SK-N-SH treated with all-trans-retinoic acid at 6 μM for 48 hours (cell line): ENCODE results near the gene FLOT2.

Experiments
- ATAC-seq: fragments of 200-7000 bp; cut with Tn5 transposase; 3 replicates; pipeline ENCODE4 v1.9.1; 2020; ENCODE audit warnings: mild to moderate bottlenecking, moderate library complexity
- ARNTL ChIP-seq: fragments of 450-650 bp; formaldehyde crosslinking; IDR thresholded peaks from 2 replicates; pipeline ENCODE4 v1.5.0; 2020; ENCODE audit warnings: low read depth, mild to moderate bottlenecking, moderate library complexity, borderline replicate concordance
- CSRNP3 ChIP-seq: fragments of 250-450 bp; sonication (Bioruptor Pico); IDR thresholded peaks from 2 replicates; pipeline ENCODE4 v1.5.1; 2021; ENCODE audit warnings: mild to moderate bottlenecking, moderate library complexity
- ESRRG ChIP-seq: fragments of 250-450 bp; sonication (Bioruptor Pico); IDR thresholded peaks from 2 replicates; pipeline ENCODE4 v1.6.1; 2021; ENCODE audit warnings: mild to moderate bottlenecking
- GLIS3 ChIP-seq: fragments of 250-450 bp; sonication (Bioruptor Pico); IDR thresholded peaks from 2 replicates; pipeline ENCODE4 v1.5.0; 2020; ENCODE audit warnings: mild to moderate bottlenecking, moderate library complexity
- ISL1 ChIP-seq: fragments of 250-450 bp; sonication (Bioruptor Pico); IDR thresholded peaks from 2 replicates; pipeline ENCODE4 v2.1.2; 2022; ENCODE audit warnings: mild to moderate bottlenecking, moderate library complexity
- PATZ1 ChIP-seq: fragments of 250-450 bp; sonication (Bioruptor Pico); IDR thresholded peaks from 2 replicates; pipeline ENCODE4 v1.8.0; 2020; ENCODE audit warnings: mild to moderate bottlenecking, moderate library complexity, borderline replicate concordance
- POU6F1 ChIP-seq: fragments of 250-450 bp; sonication (Bioruptor Pico); IDR thresholded peaks from 2 replicates; pipeline ENCODE4 v1.8.0; 2021; ENCODE audit warnings: low read depth, mild to moderate bottlenecking, moderate library complexity, borderline replicate concordance
- PPARA ChIP-seq: fragments of 250-450 bp; sonication (Bioruptor Pico); IDR thresholded peaks from 2 replicates; pipeline ENCODE4 v1.5.0; 2020; ENCODE audit warnings: mild to moderate bottlenecking, borderline replicate concordance
- RARB ChIP-seq: fragments of 250-450 bp; sonication (Bioruptor Pico); IDR thresholded peaks from 2 replicates; pipeline ENCODE4 v1.8.0; 2021; ENCODE audit warnings: mild to moderate bottlenecking, moderate library complexity
- TCF4 ChIP-seq: fragments of 250-450 bp; sonication (Bioruptor Pico); IDR thresholded peaks from 2 replicates; pipeline ENCODE4 v1.8.0; 2021; ENCODE audit warnings: mild to moderate bottlenecking, moderate library complexity, borderline replicate concordance
- TOX ChIP-seq: fragments of 250-450 bp; sonication (Bioruptor Pico); IDR thresholded peaks from 2 replicates; pipeline ENCODE4 v1.8.0; 2021; ENCODE audit warnings: mild to moderate bottlenecking, moderate library complexity, borderline replicate concordance
- TSHZ2 ChIP-seq: fragments of 250-450 bp; sonication (Bioruptor Pico); IDR thresholded peaks from 2 replicates; pipeline ENCODE4 v1.5.0; 2020; ENCODE audit warnings: mild to moderate bottlenecking, moderate library complexity
- ZC3H10 ChIP-seq: fragments of 250-450 bp; sonication (Bioruptor Pico); IDR thresholded peaks from 2 replicates; pipeline ENCODE4 v1.5.1; 2021; ENCODE audit warnings: mild to moderate bottlenecking, moderate library complexity
- ZFP3 ChIP-seq: fragments of 250-450 bp; sonication (Bioruptor Pico); IDR thresholded peaks from 2 replicates; pipeline ENCODE4 v1.5.0; 2020; ENCODE audit warnings: mild to moderate bottlenecking, moderate library complexity
- ZFP30 ChIP-seq: fragments of 450-650 bp; formaldehyde crosslinking; IDR thresholded peaks from 2 replicates; pipeline ENCODE4 v1.5.0; 2022; ENCODE audit warnings: mild to moderate bottlenecking, moderate library complexity

FLOT2 gene

GRCh38 chr17:28902819-28903545 lies 5.4 kb upstream of the FLOT2 start, which contains the start of gene DHRS13:
Gene DHRS13, minus strand, starts transcription at chr17:28903079. Its CDS starts 135 bp downstream, at chr17:28902944.
- TF ChIP-seq PATZ1 (CRISPR knock-in tag) = no peak
- peak; percentile 40; the same call in 1 of the 2 replicates for TF ChIP-seq ZFP3 (CRISPR knock-in tag)
- peak; percentile 95 for ATAC-seq

- TF ChIP-seq TSHZ2 (CRISPR knock-in tag) (no peak), ZFP3 (CRISPR knock-in tag) (peak; percentile 94), ISL1 (CRISPR knock-in tag) (no peak)
- peak; percentile 38 for ATAC-seq
These were observed 4.6 kb upstream of the FLOT2 start for GRCh38 chr17:28901866-28902818.

GRCh38 chr17:28900986-28901726 lies 3.6 kb upstream of the FLOT2 start:
- no peak for ATAC-seq
- no peak for TF ChIP-seq ZC3H10 (CRISPR knock-in tag)
- no peak for TF ChIP-seq CSRNP3 (CRISPR knock-in tag)
- TF ChIP-seq POU6F1 = no peak
- TF ChIP-seq TOX (CRISPR knock-in tag) = no peak
- TF ChIP-seq RARB (CRISPR knock-in tag) = no peak
- TF ChIP-seq ESRRG (CRISPR knock-in tag) = no peak
- no peak for TF ChIP-seq TCF4
- TF ChIP-seq ARNTL (CRISPR knock-in tag) = no peak
- TF ChIP-seq PPARA = no peak
- TF ChIP-seq ZFP30 (CRISPR knock-in tag) = no peak
- TF ChIP-seq PATZ1 (CRISPR knock-in tag) = no peak
- TF ChIP-seq GLIS3 = no peak
- no peak for TF ChIP-seq ISL1 (CRISPR knock-in tag)
